22Rv1 (cell line): Measurements from ENCODE around the gene MRAS.

Experiments used
- ZFX ChIP-seq: fragments of 450-650 bp; IDR thresholded peaks from 2 replicates; pipeline ENCODE4 v1.6.1; 2017; ENCODE audit warnings: antibody characterized with exemption, borderline replicate concordance
- TF ChIP-seq, protein P1 (sequence below): fragments of 450-650 bp; IDR thresholded peaks from 2 replicates; pipeline ENCODE4 v1.5.1; 2017; ENCODE audit warnings: mild to moderate bottlenecking

DNA sequence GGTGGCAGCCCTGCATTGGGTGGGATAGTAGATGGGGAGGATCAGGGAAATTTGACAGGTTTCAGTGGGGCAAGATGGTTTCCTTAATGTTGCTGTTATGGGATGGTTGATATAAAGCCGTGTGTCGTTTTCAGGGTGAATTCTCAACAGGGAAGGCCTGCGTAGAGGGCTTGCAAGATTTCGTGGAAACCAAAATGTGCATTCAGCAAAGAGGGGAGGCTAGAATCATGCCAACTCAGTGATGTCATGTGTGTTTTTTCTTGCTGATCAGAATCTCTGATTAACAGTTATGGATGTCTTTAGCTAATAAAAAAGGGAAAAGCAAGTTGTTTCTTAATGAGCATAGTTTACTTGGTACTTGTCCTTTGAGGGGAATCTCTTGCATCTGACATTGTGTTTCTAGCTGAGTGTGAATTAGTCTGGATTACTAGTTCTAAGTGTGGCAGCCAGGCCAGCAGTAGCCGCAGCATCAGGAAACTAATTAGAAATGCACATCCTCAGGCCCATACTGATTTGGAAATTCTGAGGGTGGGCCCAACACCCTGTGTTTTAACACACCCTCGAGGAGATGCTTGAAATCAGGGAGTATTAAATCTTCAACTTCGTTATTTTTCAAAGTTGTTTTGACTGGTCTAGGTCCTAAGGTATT lies 24.8 kb downstream of the MRAS start:
- TF ChIP-seq, protein P1, sequence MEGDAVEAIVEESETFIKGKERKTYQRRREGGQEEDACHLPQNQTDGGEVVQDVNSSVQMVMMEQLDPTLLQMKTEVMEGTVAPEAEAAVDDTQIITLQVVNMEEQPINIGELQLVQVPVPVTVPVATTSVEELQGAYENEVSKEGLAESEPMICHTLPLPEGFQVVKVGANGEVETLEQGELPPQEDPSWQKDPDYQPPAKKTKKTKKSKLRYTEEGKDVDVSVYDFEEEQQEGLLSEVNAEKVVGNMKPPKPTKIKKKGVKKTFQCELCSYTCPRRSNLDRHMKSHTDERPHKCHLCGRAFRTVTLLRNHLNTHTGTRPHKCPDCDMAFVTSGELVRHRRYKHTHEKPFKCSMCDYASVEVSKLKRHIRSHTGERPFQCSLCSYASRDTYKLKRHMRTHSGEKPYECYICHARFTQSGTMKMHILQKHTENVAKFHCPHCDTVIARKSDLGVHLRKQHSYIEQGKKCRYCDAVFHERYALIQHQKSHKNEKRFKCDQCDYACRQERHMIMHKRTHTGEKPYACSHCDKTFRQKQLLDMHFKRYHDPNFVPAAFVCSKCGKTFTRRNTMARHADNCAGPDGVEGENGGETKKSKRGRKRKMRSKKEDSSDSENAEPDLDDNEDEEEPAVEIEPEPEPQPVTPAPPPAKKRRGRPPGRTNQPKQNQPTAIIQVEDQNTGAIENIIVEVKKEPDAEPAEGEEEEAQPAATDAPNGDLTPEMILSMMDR: no peak
- TF ChIP-seq ZFX: no peak
